Progenitor cell of endocrine pancreas (in vitro differentiated cells): ENCODE data around the gene ST14. TPM values are rescaled to one million over a fixed set of nuclear protein-coding genes. Genes with fewer than 3 reads are reported as not detected.

Experiments
- DNase-seq: peaks from one replicate; pipeline ENCODE4 v3.0.0; 2021; ENCODE audit warnings: low spot score; ENCODE audit not compliant: unreplicated experiment
- H3K27ac Mint-ChIP-seq: 2 replicates; pipeline ENCODE4 v1.8.0; 2021; ENCODE audit warnings: mild to moderate bottlenecking, moderate library complexity, mixed read lengths
- H3K27me3 Mint-ChIP-seq: 2 replicates; pipeline ENCODE4 v1.8.0; 2021; ENCODE audit warnings: mixed read lengths
- H3K36me3 Mint-ChIP-seq: 2 replicates; pipeline ENCODE4 v1.8.0; 2022; ENCODE audit warnings: mixed read lengths; ENCODE audit not compliant: insufficient read depth
- H3K4me1 Mint-ChIP-seq: 2 replicates; pipeline ENCODE4 v1.8.0; 2021; ENCODE audit warnings: low read depth, mixed read lengths
- H3K4me3 Mint-ChIP-seq: 2 replicates; pipeline ENCODE4 v1.8.0; 2021; ENCODE audit warnings: low read depth, mild to moderate bottlenecking, moderate library complexity, mixed read lengths
- H3K9me3 Mint-ChIP-seq: 2 replicates; pipeline ENCODE4 v1.8.0; 2021; ENCODE audit warnings: low read depth, mixed read lengths
- total RNA-seq: library from RNA; stranded (reverse); gene quantifications from 2 replicates; pipeline ENCODE4 v1.2.1, GENCODE V29; 2021
- TF ChIP-seq, protein P1 (sequence below): fragments of 200-600 bp; sonication (generic); IDR thresholded peaks from one replicate; pipeline ENCODE4 v1.5.0; 2021; ENCODE audit warnings: antibody characterized with exemption, mild to moderate bottlenecking; ENCODE audit not compliant: unreplicated experiment

The ST14 gene
- total RNA-seq, 1 donor from 2014 or later: 94.9 TPM

DNA sequence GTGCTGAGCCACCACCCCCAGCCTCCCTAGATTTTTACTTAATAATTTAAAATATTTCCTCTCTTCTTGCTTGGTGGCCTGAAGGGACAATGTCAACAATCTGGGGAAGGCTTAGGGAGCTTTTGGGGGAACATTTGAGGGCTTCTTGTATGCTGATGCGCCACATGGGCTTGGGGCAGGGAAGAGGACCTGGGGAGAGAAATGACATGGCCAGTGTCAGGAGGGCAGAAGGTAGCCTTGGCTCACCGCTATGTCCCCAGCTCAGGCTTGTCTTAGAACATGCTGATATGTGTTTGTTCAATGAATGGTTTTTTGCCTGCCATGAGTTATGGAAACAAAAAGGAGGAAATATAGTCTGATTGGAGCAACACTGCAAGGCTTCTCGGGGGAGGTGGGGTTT is 51.6 kb downstream of the ST14 start:
- H3K36me3 Mint-ChIP-seq: peaks cover 8% of the 10 kb centered on the region

DNA sequence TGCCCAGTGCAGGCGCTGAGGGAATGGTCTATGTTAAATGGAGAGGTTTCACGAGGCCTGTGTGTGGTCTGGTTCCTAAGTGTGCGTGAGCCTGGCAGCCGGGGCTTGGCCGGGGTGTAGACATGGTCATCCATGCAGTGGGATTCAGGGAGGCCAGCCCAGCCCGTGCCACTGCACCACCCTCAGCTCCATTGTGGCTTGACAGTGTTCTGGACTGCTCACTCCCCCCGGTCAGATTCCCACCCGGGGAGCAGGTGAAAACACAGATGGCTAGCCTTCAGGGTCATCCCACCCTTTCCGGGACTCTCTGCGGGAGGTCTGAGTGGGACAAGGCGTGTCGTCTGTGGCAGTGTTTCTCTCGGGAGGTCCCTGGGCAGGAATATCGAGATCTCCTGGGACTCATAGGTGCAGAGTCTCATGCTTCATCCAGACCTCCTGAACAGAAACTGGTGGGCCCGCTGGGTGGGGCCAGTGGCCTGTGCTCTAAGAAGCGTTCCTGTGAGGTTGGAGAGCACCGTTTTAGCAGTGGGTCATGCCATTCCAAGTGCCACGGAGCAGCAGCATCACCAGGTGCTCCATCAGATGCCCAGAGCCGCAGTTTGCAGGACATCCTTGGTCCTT is 52.3 kb downstream of the ST14 start:
- Mint-ChIP-seq H3K4me1 (peaks cover 4% of the 10 kb centered on the region), H3K4me3 (no peak overlapping the region), H3K27ac (no peak overlapping the region), H3K9me3 (no peaks in the 10 kb centered on the region), H3K27me3 (no peaks in the 10 kb centered on the region), H3K36me3 (peaks cover 8% of the 10 kb centered on the region)
- peak; percentile 9 for DNase-seq
- TF ChIP-seq, protein P1, sequence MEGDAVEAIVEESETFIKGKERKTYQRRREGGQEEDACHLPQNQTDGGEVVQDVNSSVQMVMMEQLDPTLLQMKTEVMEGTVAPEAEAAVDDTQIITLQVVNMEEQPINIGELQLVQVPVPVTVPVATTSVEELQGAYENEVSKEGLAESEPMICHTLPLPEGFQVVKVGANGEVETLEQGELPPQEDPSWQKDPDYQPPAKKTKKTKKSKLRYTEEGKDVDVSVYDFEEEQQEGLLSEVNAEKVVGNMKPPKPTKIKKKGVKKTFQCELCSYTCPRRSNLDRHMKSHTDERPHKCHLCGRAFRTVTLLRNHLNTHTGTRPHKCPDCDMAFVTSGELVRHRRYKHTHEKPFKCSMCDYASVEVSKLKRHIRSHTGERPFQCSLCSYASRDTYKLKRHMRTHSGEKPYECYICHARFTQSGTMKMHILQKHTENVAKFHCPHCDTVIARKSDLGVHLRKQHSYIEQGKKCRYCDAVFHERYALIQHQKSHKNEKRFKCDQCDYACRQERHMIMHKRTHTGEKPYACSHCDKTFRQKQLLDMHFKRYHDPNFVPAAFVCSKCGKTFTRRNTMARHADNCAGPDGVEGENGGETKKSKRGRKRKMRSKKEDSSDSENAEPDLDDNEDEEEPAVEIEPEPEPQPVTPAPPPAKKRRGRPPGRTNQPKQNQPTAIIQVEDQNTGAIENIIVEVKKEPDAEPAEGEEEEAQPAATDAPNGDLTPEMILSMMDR: no peak

More for the DNA sequence above, 51.6 kb downstream of the ST14 start:
- Mint-ChIP-seq H3K4me3 (no peak overlapping the region), H3K4me1 (no peaks in the 10 kb centered on the region), H3K27ac (no peak overlapping the region), H3K9me3 (no peaks in the 10 kb centered on the region), H3K27me3 (no peaks in the 10 kb centered on the region)
- TF ChIP-seq, protein P1: no peak
- no peak for DNase-seq

GRCh38 chr11:130212431-130212961 is 52.9 kb downstream of the ST14 start:
- H3K4me3 Mint-ChIP-seq: no peak overlapping the region
- no peaks in the 10 kb centered on the region for H3K9me3 Mint-ChIP-seq
- H3K27ac Mint-ChIP-seq: no peak overlapping the region
- peaks cover 8% of the 10 kb centered on the region for H3K36me3 Mint-ChIP-seq
- TF ChIP-seq, protein P1: no peak
- peak; percentile 9 for DNase-seq
- H3K27me3 Mint-ChIP-seq: no peaks in the 10 kb centered on the region
- peaks cover 4% of the 10 kb centered on the region for H3K4me1 Mint-ChIP-seq

GRCh38 chr11:130213143-130213978 is 53.8 kb downstream of the ST14 start:
- Mint-ChIP-seq H3K36me3 (peaks cover 6% of the 10 kb centered on the region), H3K4me3 (no peak overlapping the region), H3K9me3 (no peaks in the 10 kb centered on the region), H3K27me3 (no peaks in the 10 kb centered on the region), H3K27ac (no peak overlapping the region), H3K4me1 (peaks cover 4% of the 10 kb centered on the region)
- DNase-seq: peak; percentile 79
- TF ChIP-seq, protein P1: peak; percentile 96

- no peaks in the 10 kb centered on the region for H3K9me3 Mint-ChIP-seq
Observed at GRCh38 chr11:130213979-130214281, 54.3 kb downstream of the ST14 start.

More at GRCh38 chr11:130213979-130214281, 54.3 kb downstream of the ST14 start:
- peak; percentile 2 for DNase-seq
- Mint-ChIP-seq H3K36me3 (peaks cover 5% of the 10 kb centered on the region), H3K27ac (no peak overlapping the region), H3K27me3 (no peaks in the 10 kb centered on the region), H3K4me1 (peaks cover 4% of the 10 kb centered on the region), H3K4me3 (no peak overlapping the region)
- TF ChIP-seq, protein P1: no peak
